Activated T-cell treated with anti-CD3 and anti-CD28 coated beads, Interleukin-2, amount 50 U/mL, for 72 hours (primary cell): ENCODE data around the gene GRID2. TPM values are rescaled to one million over a fixed set of nuclear protein-coding genes. Genes with fewer than 3 reads are reported as not detected.

ENCODE experiments used
- ATAC-seq, 2 donors: fragments of 150-1000 bp; cut with Tn5 transposase; replicated peaks in 1 of 2; 2 replicates each; pipeline ENCODE4 v1.10.0; 2021; ENCODE audit warnings: moderate library complexity in 2 of 2, mild to moderate bottlenecking in 1 of 2
- DNase-seq, 2 donors: peaks; one replicate each; pipeline ENCODE4 v3.0.0; 2021 to 2022; ENCODE audit warnings: mixed read lengths in 1 of 2
- H3K27ac Mint-ChIP-seq: one replicate; pipeline ENCODE4 v1.8.0; 2022; ENCODE audit warnings: mild to moderate bottlenecking, moderate library complexity, mixed read lengths
- H3K27me3 Mint-ChIP-seq: one replicate; pipeline ENCODE4 v1.8.0; 2022; ENCODE audit warnings: low read depth, mixed read lengths
- H3K36me3 Mint-ChIP-seq, 2 donors: one replicate each; pipeline ENCODE4 v1.8.0; 2022; ENCODE audit warnings: mixed read lengths in 2 of 2, mild to moderate bottlenecking in 1 of 2; ENCODE audit not compliant: insufficient read depth in 2 of 2
- H3K4me1 Mint-ChIP-seq: one replicate; pipeline ENCODE4 v1.8.0; 2022; ENCODE audit warnings: low read depth, mixed read lengths
- H3K4me3 Mint-ChIP-seq, 2 donors: one replicate each; pipeline ENCODE4 v1.8.0; 2022; ENCODE audit warnings: mild to moderate bottlenecking in 2 of 2, mixed read lengths in 2 of 2, moderate library complexity in 2 of 2
- H3K9me3 Mint-ChIP-seq, 2 donors: one replicate each; pipeline ENCODE4 v1.8.0; 2022; ENCODE audit warnings: mixed read lengths in 2 of 2
- total RNA-seq, 2 donors: library from RNA; stranded (reverse); gene quantifications; one replicate each; pipeline ENCODE4 v1.2.3, GENCODE V29; 2022

The GRID2 gene
- total RNA-seq, 2 donors from 2014 or later, result not detected

GRCh38 chr4:92994727-92995126, 691.0 kb downstream of the GRID2 start:
- ATAC-seq, result no peak

GRCh38 chr4:92996533-92996932, 692.8 kb downstream of the GRID2 start:
- no peaks in the 10 kb centered on the region for H3K4me1 Mint-ChIP-seq
- no peak for ATAC-seq
- H3K27me3 Mint-ChIP-seq, result no peaks in the 10 kb centered on the region
- no peak for DNase-seq
- no peak overlapping the region for H3K4me3 Mint-ChIP-seq
- H3K36me3 Mint-ChIP-seq, result no peaks in the 10 kb centered on the region
- peaks cover 0 to 5% of the 10 kb centered on the region in 2 donors for H3K9me3 Mint-ChIP-seq
- H3K27ac Mint-ChIP-seq, result no peak overlapping the region

More at GRCh38 chr4:92994727-92995126, 691.0 kb downstream of the GRID2 start:
- DNase-seq, result no peak
- peaks cover 0 to 5% of the 10 kb centered on the region in 2 donors for H3K9me3 Mint-ChIP-seq
- H3K4me3 Mint-ChIP-seq, result no peak overlapping the region
- H3K27me3 Mint-ChIP-seq, result no peaks in the 10 kb centered on the region
- H3K4me1 Mint-ChIP-seq, result no peaks in the 10 kb centered on the region
- no peaks in the 10 kb centered on the region for H3K36me3 Mint-ChIP-seq
- H3K27ac Mint-ChIP-seq, result no peak overlapping the region

- no peak for ATAC-seq
- peaks cover 0 to 3% of the 10 kb centered on the region in 2 donors for H3K9me3 Mint-ChIP-seq
- DNase-seq, result no peak
- H3K27ac Mint-ChIP-seq, result no peak overlapping the region
- H3K4me1 Mint-ChIP-seq, result no peaks in the 10 kb centered on the region
- H3K4me3 Mint-ChIP-seq, result no peak overlapping the region
- no peaks in the 10 kb centered on the region for H3K36me3 Mint-ChIP-seq
- H3K27me3 Mint-ChIP-seq, result no peaks in the 10 kb centered on the region
Observed at GRCh38 chr4:93000910-93001309, 697.1 kb downstream of the GRID2 start.

- H3K27ac Mint-ChIP-seq, result no peak overlapping the region
- ATAC-seq (no peak), DNase-seq (no peak)
- H3K27me3 Mint-ChIP-seq, result no peaks in the 10 kb centered on the region
- H3K4me1 Mint-ChIP-seq, result no peaks in the 10 kb centered on the region
- no peaks in the 10 kb centered on the region for H3K36me3 Mint-ChIP-seq
- peaks cover 0 to 2% of the 10 kb centered on the region in 2 donors for H3K9me3 Mint-ChIP-seq
- no peak overlapping the region for H3K4me3 Mint-ChIP-seq
Observed at GRCh38 chr4:93002240-93002639, 698.5 kb downstream of the GRID2 start.

- Mint-ChIP-seq H3K9me3 (peaks cover 2 to 4% of the 10 kb centered on the region in 2 donors), H3K36me3 (no peaks in the 10 kb centered on the region), H3K4me3 (no peak overlapping the region), H3K27ac (no peak overlapping the region), H3K4me1 (no peaks in the 10 kb centered on the region), H3K27me3 (no peaks in the 10 kb centered on the region)
- no peak for ATAC-seq
- no peak for DNase-seq
Observed at GRCh38 chr4:93016350-93016749, 712.6 kb downstream of the GRID2 start.

- no peaks in the 10 kb centered on the region for H3K27me3 Mint-ChIP-seq
- ATAC-seq (no peak), DNase-seq (no peak)
- H3K4me3 Mint-ChIP-seq, result no peak overlapping the region
- H3K9me3 Mint-ChIP-seq, result peaks cover 2 to 4% of the 10 kb centered on the region in 2 donors
- no peaks in the 10 kb centered on the region for H3K4me1 Mint-ChIP-seq
- H3K27ac Mint-ChIP-seq, result no peak overlapping the region
- H3K36me3 Mint-ChIP-seq, result no peaks in the 10 kb centered on the region
Observed at GRCh38 chr4:93018243-93018642, 714.5 kb downstream of the GRID2 start.

- H3K27me3 Mint-ChIP-seq, result no peaks in the 10 kb centered on the region
- H3K4me3 Mint-ChIP-seq, result no peak overlapping the region
- DNase-seq, result no peak
- ATAC-seq, result no peak
- H3K36me3 Mint-ChIP-seq, result no peaks in the 10 kb centered on the region
- H3K4me1 Mint-ChIP-seq, result no peaks in the 10 kb centered on the region
- H3K9me3 Mint-ChIP-seq, result peaks cover 2 to 4% of the 10 kb centered on the region in 2 donors
- no peak overlapping the region for H3K27ac Mint-ChIP-seq
Observed at GRCh38 chr4:93018806-93019205, 715.0 kb downstream of the GRID2 start.

GRCh38 chr4:93029769-93030168, 726.0 kb downstream of the GRID2 start:
- H3K27ac Mint-ChIP-seq, result no peak overlapping the region
- H3K36me3 Mint-ChIP-seq, result peaks cover 0 to 2% of the 10 kb centered on the region in 2 donors

GRCh38 chr4:93030670-93031069, 726.9 kb downstream of the GRID2 start:
- no peak overlapping the region for H3K27ac Mint-ChIP-seq
- ATAC-seq, result no peak
- H3K4me3 Mint-ChIP-seq, result no peak overlapping the region
- DNase-seq, result no peak
- peaks cover 7 to 10% of the 10 kb centered on the region in 2 donors for H3K9me3 Mint-ChIP-seq
- peaks cover 0 to 2% of the 10 kb centered on the region in 2 donors for H3K36me3 Mint-ChIP-seq
- no peaks in the 10 kb centered on the region for H3K27me3 Mint-ChIP-seq
- no peaks in the 10 kb centered on the region for H3K4me1 Mint-ChIP-seq

More at GRCh38 chr4:93029769-93030168, 726.0 kb downstream of the GRID2 start:
- peaks cover 7 to 10% of the 10 kb centered on the region in 2 donors for H3K9me3 Mint-ChIP-seq
- DNase-seq (no peak), ATAC-seq (no peak)
- no peaks in the 10 kb centered on the region for H3K4me1 Mint-ChIP-seq
- H3K27me3 Mint-ChIP-seq, result no peaks in the 10 kb centered on the region
- H3K4me3 Mint-ChIP-seq, result no peak overlapping the region

- Mint-ChIP-seq H3K9me3 (peaks cover 7 to 10% of the 10 kb centered on the region in 2 donors), H3K27ac (no peak overlapping the region), H3K4me3 (no peak overlapping the region), H3K4me1 (no peaks in the 10 kb centered on the region), H3K27me3 (no peaks in the 10 kb centered on the region), H3K36me3 (peaks cover 0 to 2% of the 10 kb centered on the region in 2 donors)
- DNase-seq (no peak), ATAC-seq (no peak)
Observed at GRCh38 chr4:93031431-93032098, 727.8 kb downstream of the GRID2 start.

GRCh38 chr4:93042746-93043145, 739.0 kb downstream of the GRID2 start:
- Mint-ChIP-seq H3K27me3 (no peaks in the 10 kb centered on the region), H3K36me3 (no peaks in the 10 kb centered on the region), H3K27ac (no peak overlapping the region), H3K4me1 (no peaks in the 10 kb centered on the region), H3K9me3 (peaks cover 0 to 3% of the 10 kb centered on the region in 2 donors), H3K4me3 (no peak overlapping the region)
- ATAC-seq, result no peak
- DNase-seq, result no peak

GRCh38 chr4:93053140-93053539, 749.4 kb downstream of the GRID2 start:
- H3K4me3 Mint-ChIP-seq, result no peak overlapping the region
- no peaks in the 10 kb centered on the region for H3K27me3 Mint-ChIP-seq
- H3K4me1 Mint-ChIP-seq, result no peaks in the 10 kb centered on the region
- no peak overlapping the region for H3K27ac Mint-ChIP-seq
- DNase-seq (no peak), ATAC-seq (no peak)
- peaks cover 0 to 4% of the 10 kb centered on the region in 2 donors for H3K9me3 Mint-ChIP-seq
- no peaks in the 10 kb centered on the region for H3K36me3 Mint-ChIP-seq

GRCh38 chr4:93061826-93062225, 758.1 kb downstream of the GRID2 start:
- no peak overlapping the region for H3K27ac Mint-ChIP-seq
- ATAC-seq (no peak), DNase-seq (no peak)
- H3K36me3 Mint-ChIP-seq, result no peaks in the 10 kb centered on the region
- no peak overlapping the region for H3K4me3 Mint-ChIP-seq
- no peaks in the 10 kb centered on the region for H3K4me1 Mint-ChIP-seq
- peaks cover 0 to 2% of the 10 kb centered on the region in 2 donors for H3K9me3 Mint-ChIP-seq
- no peaks in the 10 kb centered on the region for H3K27me3 Mint-ChIP-seq

- H3K27ac Mint-ChIP-seq, result no peak overlapping the region
- no peak overlapping the region for H3K4me3 Mint-ChIP-seq
- no peaks in the 10 kb centered on the region for H3K36me3 Mint-ChIP-seq
- ATAC-seq, result no peak
- H3K4me1 Mint-ChIP-seq, result no peaks in the 10 kb centered on the region
- H3K9me3 Mint-ChIP-seq, result no peaks in the 10 kb centered on the region
- no peaks in the 10 kb centered on the region for H3K27me3 Mint-ChIP-seq
- DNase-seq, result no peak
Observed at GRCh38 chr4:93063325-93063724, 759.6 kb downstream of the GRID2 start.
